ENCODE results near the gene MYO1E. TPM values are rescaled to one million over a fixed set of nuclear protein-coding genes. Genes with fewer than 3 reads are reported as not detected.

MYO1E gene
- total and polyA plus RNA-seq, 2 of the 4 experiments (the other 2 are of a cell fraction): 13.4 to 37.3 TPM

GRCh38 chr15:59307165-59307537 lies 65.5 kb downstream of the MYO1E start:
- H2BK20ac ChIP-seq (ENCODE audit: low read depth, low read length): no peak overlapping the region
- H3K36me3 ChIP-seq (ENCODE audit: control insufficient read depth, insufficient read depth, low read length): no peaks in the 10 kb centered on the region
- TF ChIP-seq CTCF (conservative IDR thresholded peaks at IDR 0.05; ENCODE audit: low read depth, low read length) (no peak), MXI1 (IDR thresholded peaks at IDR 0.05; ENCODE audit: borderline replicate concordance, low read depth, low read length) (no peak), BHLHE40 (IDR thresholded peaks at IDR 0.05; ENCODE audit: low read depth, low read length) (no peak), SMC3 (IDR thresholded peaks at IDR 0.05; ENCODE audit: low read depth, low read length) (no peak), MAFK (IDR thresholded peaks at IDR 0.05; ENCODE audit: low read depth, low read length) (no peak), POLR2A (IDR thresholded peaks at IDR 0.05; ENCODE audit: low read depth, low read length) (no peak), FOS (IDR thresholded peaks at IDR 0.05; ENCODE audit: low read depth, low read length) (no peak), CHD1 (IDR thresholded peaks at IDR 0.05; ENCODE audit: low read depth, low read length) (no peak), NFE2L2 (IDR thresholded peaks at IDR 0.05; ENCODE audit: low read depth, low read length) (no peak), RCOR1 (IDR thresholded peaks at IDR 0.05; ENCODE audit: insufficient replicate concordance, low read length) (no peak), CEBPB (IDR thresholded peaks at IDR 0.05; ENCODE audit: low read depth, low read length) (no peak), MAZ (IDR thresholded peaks at IDR 0.05; ENCODE audit: borderline replicate concordance, low read depth, low read length) (no peak), USF2 (IDR thresholded peaks at IDR 0.05; ENCODE audit: low read depth, low read length) (no peak), RAD21 (IDR thresholded peaks at IDR 0.05; ENCODE audit: low read length) (no peak)
- in situ Hi-C loops (cut with MboI; ENCODE audit: low sequenced_read_pairs): no loop called here
- H3K4ac ChIP-seq (ENCODE audit: low read depth, low read length): no peak overlapping the region
- WGBS, 2 experiments (ENCODE audit: extremely low coverage in 2 of 2, insufficient read length in 1 of 2): no CpG with 5 or more reads among the region's 6 CpGs
- intact Hi-C loops (cut with micrococcal nuclease): no loop called here
- dilution Hi-C loops (cut with HindIII; ENCODE audit: low sequenced_read_pairs, unreplicated experiment): no loop called here
- H3K9me3 ChIP-seq (ENCODE audit: control insufficient read depth, insufficient read depth, low read length): no peaks in the 10 kb centered on the region
- H2AK5ac ChIP-seq (ENCODE audit: low read depth, low read length): no peak overlapping the region
- BruUV-seq (replicated peaks): no TSS peak
- H3K9me1 ChIP-seq (ENCODE audit: insufficient read depth, low read length): peaks cover 25% of the 10 kb centered on the region
- H2BK15ac ChIP-seq (ENCODE audit: low read depth, low read length): no peak overlapping the region
- peaks cover 6% of the 10 kb centered on the region for H3K4me1 ChIP-seq (ENCODE audit: control insufficient read depth, insufficient read depth, low read length)
- H3K14ac ChIP-seq (replicated peaks; ENCODE audit: low read depth, low read length): 0 out of 2 replicates have a peak overlapping the region, but pooled peaks have one; percentile 52
- H3K79me1 ChIP-seq (ENCODE audit: low read depth in 1 of 2, low read length in 2 of 2): peaks cover 24 to 75% of the 10 kb centered on the region in 2 experiments
- no peak overlapping the region for H2AK9ac ChIP-seq (replicated peaks; ENCODE audit: low read depth, low read length, poor library complexity)
- peaks cover 17% of the 10 kb centered on the region for H4K20me1 ChIP-seq (ENCODE audit: insufficient read depth, low read length)
- ChIA-PET POLR2A (ENCODE audit: unreplicated experiment) (no interaction called here), CTCF (no interaction called here)
- H3K23ac ChIP-seq (ENCODE audit: low read depth, low read length): peak overlapping the region; percentile 24; the same call in 1 of the 2 replicates
- H4K5ac ChIP-seq (ENCODE audit: low read depth, low read length): no peak overlapping the region
- H3K56ac ChIP-seq (ENCODE audit: extremely low read depth, insufficient read depth, low read length): no peak overlapping the region
- no peak overlapping the region for H3K4me3 ChIP-seq (ENCODE audit: insufficient read depth, low read depth, low read length)
- no peak overlapping the region for H2AFZ ChIP-seq (replicated peaks; ENCODE audit: low read length, poor library complexity)
- H3K27me3 ChIP-seq (ENCODE audit: control insufficient read depth, insufficient read depth, low read length): no peaks in the 10 kb centered on the region
- H2BK120ac ChIP-seq (ENCODE audit: low read depth, low read length): no peak overlapping the region
- H4K8ac ChIP-seq (ENCODE audit: low read depth in 2 of 2, low read length in 2 of 2): no peak overlapping the region
- no peak overlapping the region for H3K4me2 ChIP-seq (ENCODE audit: low read depth, low read length)
- ATAC-seq (ENCODE audit: low read depth) (no peak), DNase-seq (no peak)
- H3K27ac ChIP-seq (ENCODE audit: insufficient read depth, low read length): no peak overlapping the region
- H3K9ac ChIP-seq (ENCODE audit: low read depth, low read length): no peak overlapping the region
- no peak overlapping the region for H2BK5ac ChIP-seq (ENCODE audit: low read depth, low read length, poor library complexity, severe bottlenecking)
- no peak overlapping the region for H3K18ac ChIP-seq (ENCODE audit: low read depth, low read length)
- no peak overlapping the region for H4K91ac ChIP-seq (ENCODE audit: insufficient read depth, low read depth, low read length)

Data from IMR-90 (cell line).